Measurements from ENCODE around the gene TAGLN2.

The TAGLN2 gene

GRCh38 chr1:159958719-159959380, 33.5 kb upstream of the TAGLN2 start:
- no peak for TF ChIP-seq JUND (IDR thresholded peaks at IDR 0.05; ENCODE audit: low read depth)
- DNase-seq (ENCODE audit: low read depth in 1 of 2, low spot score in 1 of 2) = no peak
- in situ Hi-C loops (cut with HindIII; ENCODE audit: low pct_unique_long_range_greater_than_20kb, low sequenced_read_pairs) = no loop called here

- DNase-seq (ENCODE audit: low read depth in 1 of 2, low spot score in 1 of 2) = peak in 1 of 2 experiments; percentile 56
- no peak for TF ChIP-seq JUND (IDR thresholded peaks at IDR 0.05; ENCODE audit: low read depth)
- in situ Hi-C loops (cut with HindIII; ENCODE audit: low pct_unique_long_range_greater_than_20kb, low sequenced_read_pairs) = no loop called here
Measured at GRCh38 chr1:159957824-159958268, 32.5 kb upstream of the TAGLN2 start.

- TF ChIP-seq JUND (IDR thresholded peaks at IDR 0.05; ENCODE audit: low read depth) = no peak
- in situ Hi-C loops (cut with HindIII; ENCODE audit: low pct_unique_long_range_greater_than_20kb, low sequenced_read_pairs) = no loop called here
- DNase-seq (ENCODE audit: low read depth in 1 of 2, low spot score in 1 of 2) = no peak
Measured at GRCh38 chr1:159955456-159955855, 30.1 kb upstream of the TAGLN2 start.

GRCh38 chr1:159953536-159954515, 28.5 kb upstream of the TAGLN2 start, which contains the start of gene SLAMF9:
TSS of gene SLAMF9 (minus strand) at chr1:159954237. CDS start at chr1:159954137, 100 bp downstream.
- in situ Hi-C loops (cut with HindIII; ENCODE audit: low pct_unique_long_range_greater_than_20kb, low sequenced_read_pairs) = no loop called here
- no peak for TF ChIP-seq JUND (IDR thresholded peaks at IDR 0.05; ENCODE audit: low read depth)
- DNase-seq (ENCODE audit: low read depth in 1 of 2, low spot score in 1 of 2) = no peak

- no peak for TF ChIP-seq JUND (IDR thresholded peaks at IDR 0.05; ENCODE audit: low read depth)
- in situ Hi-C loops (cut with HindIII; ENCODE audit: low pct_unique_long_range_greater_than_20kb, low sequenced_read_pairs) = no loop called here
- DNase-seq (ENCODE audit: low read depth in 1 of 2, low spot score in 1 of 2) = no peak
Measured at GRCh38 chr1:159952932-159953331, 27.6 kb upstream of the TAGLN2 start.

GRCh38 chr1:159951551-159951950, 26.2 kb upstream of the TAGLN2 start:
- no peak for DNase-seq (ENCODE audit: low read depth in 1 of 2, low spot score in 1 of 2)
- no peak for TF ChIP-seq JUND (IDR thresholded peaks at IDR 0.05; ENCODE audit: low read depth)
- in situ Hi-C loops (cut with HindIII; ENCODE audit: low pct_unique_long_range_greater_than_20kb, low sequenced_read_pairs) = no loop called here

- no peak for TF ChIP-seq JUND (IDR thresholded peaks at IDR 0.05; ENCODE audit: low read depth)
- in situ Hi-C loops (cut with HindIII; ENCODE audit: low pct_unique_long_range_greater_than_20kb, low sequenced_read_pairs) = no loop called here
- no peak for DNase-seq (ENCODE audit: low read depth in 1 of 2, low spot score in 1 of 2)
Measured at GRCh38 chr1:159951016-159951415, 25.7 kb upstream of the TAGLN2 start.

- in situ Hi-C loops (cut with HindIII; ENCODE audit: low pct_unique_long_range_greater_than_20kb, low sequenced_read_pairs) = no loop called here
- no peak for DNase-seq (ENCODE audit: low read depth in 1 of 2, low spot score in 1 of 2)
- no peak for TF ChIP-seq JUND (IDR thresholded peaks at IDR 0.05; ENCODE audit: low read depth)
Measured at GRCh38 chr1:159949981-159950381, 24.7 kb upstream of the TAGLN2 start.

GRCh38 chr1:159949123-159949522, 23.8 kb upstream of the TAGLN2 start:
- TF ChIP-seq JUND (IDR thresholded peaks at IDR 0.05; ENCODE audit: low read depth) = no peak
- no peak for DNase-seq (ENCODE audit: low read depth in 1 of 2, low spot score in 1 of 2)
- in situ Hi-C loops (cut with HindIII; ENCODE audit: low pct_unique_long_range_greater_than_20kb, low sequenced_read_pairs) = no loop called here

- DNase-seq (ENCODE audit: low read depth in 1 of 2, low spot score in 1 of 2) = no peak
- in situ Hi-C loops (cut with HindIII; ENCODE audit: low pct_unique_long_range_greater_than_20kb, low sequenced_read_pairs) = no loop called here
- no peak for TF ChIP-seq JUND (IDR thresholded peaks at IDR 0.05; ENCODE audit: low read depth)
Measured at GRCh38 chr1:159947942-159948341, 22.6 kb upstream of the TAGLN2 start.

- no peak for TF ChIP-seq JUND (IDR thresholded peaks at IDR 0.05; ENCODE audit: low read depth)
- DNase-seq (ENCODE audit: low read depth in 1 of 2, low spot score in 1 of 2) = peak in 1 of 2 experiments; percentile 29
- in situ Hi-C loops (cut with HindIII; ENCODE audit: low pct_unique_long_range_greater_than_20kb, low sequenced_read_pairs) = no loop called here
Measured at GRCh38 chr1:159946242-159947187, 21.2 kb upstream of the TAGLN2 start.
